Measurements from ENCODE around the gene PHF19. TPM values are rescaled to one million over a fixed set of nuclear protein-coding genes. Genes with fewer than 3 reads are reported as not detected.

The PHF19 gene
- polyA plus RNA-seq, 1 donor (not counting 4 experiments of a cell fraction or from before 2014, with no cell fraction given): 11.7 TPM

DNA sequence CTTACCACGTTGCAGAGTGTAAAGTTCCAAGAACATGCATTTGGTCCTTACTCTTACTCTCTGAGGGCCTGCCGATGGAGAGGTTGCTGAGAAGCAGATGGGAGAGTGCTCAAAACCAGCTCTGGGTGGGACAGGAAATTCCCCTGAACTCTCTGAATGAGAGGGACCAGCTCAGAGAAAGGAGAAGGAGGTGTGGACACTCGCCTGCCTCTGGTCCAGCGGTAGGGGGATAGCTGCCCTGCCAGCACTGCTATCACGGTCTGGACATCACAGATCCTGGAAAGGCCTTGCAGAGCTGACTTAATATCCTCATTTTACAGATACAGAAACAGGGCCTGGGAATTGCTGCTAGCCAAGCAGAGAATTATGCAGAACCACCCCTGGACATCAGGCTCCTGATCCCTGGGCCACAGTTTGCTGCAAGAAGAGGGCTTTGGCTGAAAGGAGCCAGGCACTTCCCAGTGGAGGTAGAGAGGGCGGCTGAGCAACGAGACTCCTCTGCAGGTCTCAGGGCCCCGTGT lies 44.7 kb upstream of the PHF19 start:
- H3K27me3 ChIP-seq (ENCODE audit: control insufficient read depth, extremely low read depth, insufficient read depth, low read length): no peaks in the 10 kb centered on the region
- no peaks in the 10 kb centered on the region for H4K20me1 ChIP-seq (ENCODE audit: control insufficient read depth, extremely low read depth, insufficient read depth, low read length)
- H2AFZ ChIP-seq (ENCODE audit: control insufficient read depth, low read length): no peak overlapping the region
- H3K27ac ChIP-seq (ENCODE audit: control insufficient read depth, insufficient read depth, low read length): no peak overlapping the region
- dilution Hi-C loops (cut with MboI; ENCODE audit: extremely low pct_ligation_motif_present, low sequenced_read_pairs): no loop called here
- H3K9me3 ChIP-seq (ENCODE audit: control insufficient read depth, low read depth, low read length): no peaks in the 10 kb centered on the region
- H3K4me2 ChIP-seq (ENCODE audit: control insufficient read depth, extremely low read depth, insufficient read depth, low read depth, low read length): no peak overlapping the region
- no peak overlapping the region for H3K4me3 ChIP-seq (ENCODE audit: control insufficient read depth in 2 of 3, extremely low read depth in 1 of 3, insufficient read depth in 2 of 3, low read depth in 1 of 3, low read length in 3 of 3)
- TF ChIP-seq, protein P1, sequence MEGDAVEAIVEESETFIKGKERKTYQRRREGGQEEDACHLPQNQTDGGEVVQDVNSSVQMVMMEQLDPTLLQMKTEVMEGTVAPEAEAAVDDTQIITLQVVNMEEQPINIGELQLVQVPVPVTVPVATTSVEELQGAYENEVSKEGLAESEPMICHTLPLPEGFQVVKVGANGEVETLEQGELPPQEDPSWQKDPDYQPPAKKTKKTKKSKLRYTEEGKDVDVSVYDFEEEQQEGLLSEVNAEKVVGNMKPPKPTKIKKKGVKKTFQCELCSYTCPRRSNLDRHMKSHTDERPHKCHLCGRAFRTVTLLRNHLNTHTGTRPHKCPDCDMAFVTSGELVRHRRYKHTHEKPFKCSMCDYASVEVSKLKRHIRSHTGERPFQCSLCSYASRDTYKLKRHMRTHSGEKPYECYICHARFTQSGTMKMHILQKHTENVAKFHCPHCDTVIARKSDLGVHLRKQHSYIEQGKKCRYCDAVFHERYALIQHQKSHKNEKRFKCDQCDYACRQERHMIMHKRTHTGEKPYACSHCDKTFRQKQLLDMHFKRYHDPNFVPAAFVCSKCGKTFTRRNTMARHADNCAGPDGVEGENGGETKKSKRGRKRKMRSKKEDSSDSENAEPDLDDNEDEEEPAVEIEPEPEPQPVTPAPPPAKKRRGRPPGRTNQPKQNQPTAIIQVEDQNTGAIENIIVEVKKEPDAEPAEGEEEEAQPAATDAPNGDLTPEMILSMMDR (optimal IDR thresholded peaks at IDR 0.05 in 1 of 3, IDR thresholded peaks at IDR 0.05 in 1 of 3, conservative IDR thresholded peaks at IDR 0.05 in 1 of 3; ENCODE audit: extremely low read depth in 1 of 3, insufficient read depth in 2 of 3, low read length in 3 of 3): no peak
- no peak for TF ChIP-seq EZH2 (IDR thresholded peaks at IDR 0.05; ENCODE audit: low read length)
- no peaks in the 10 kb centered on the region for H3K36me3 ChIP-seq (ENCODE audit: control insufficient read depth in 2 of 2, extremely low read depth in 1 of 2, insufficient read depth in 2 of 2, low read length in 2 of 2)
- no peaks in the 10 kb centered on the region for H3K79me2 ChIP-seq (ENCODE audit: control insufficient read depth, insufficient read depth, low read length)
- peaks cover 3% of the 10 kb centered on the region for H3K4me1 ChIP-seq (ENCODE audit: control insufficient read depth, extremely low read depth, insufficient read depth, low read length)
- no peaks in the 10 kb centered on the region for H3K9me1 ChIP-seq (ENCODE audit: control insufficient read depth, extremely low read depth, insufficient read depth, low read length)
- DNase-seq (ENCODE audit: low read depth, low spot score): no peak
- FAIRE-seq: no peak
- no peak overlapping the region for H3K9ac ChIP-seq (ENCODE audit: control insufficient read depth, extremely low read depth, insufficient read depth, low read length)

DNA sequence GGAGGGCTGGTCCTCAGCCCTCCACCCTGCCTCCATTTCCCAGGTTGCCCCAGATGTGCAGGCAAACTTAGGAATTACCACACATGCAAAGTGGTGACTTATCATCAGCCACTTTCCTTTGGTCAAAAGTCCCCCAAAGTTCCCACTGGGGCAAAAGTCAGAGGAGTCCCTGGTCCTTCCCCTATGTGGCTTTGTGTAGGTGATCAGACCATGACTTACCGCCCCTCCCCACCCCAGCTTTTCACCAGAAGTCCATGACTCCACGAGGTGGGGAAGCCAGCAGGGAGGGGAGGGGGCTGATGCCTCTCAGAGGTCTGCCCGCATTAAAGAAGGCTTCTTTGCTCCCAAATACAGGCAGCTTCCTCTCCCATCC lies 43.8 kb upstream of the PHF19 start:
- DNase-seq (ENCODE audit: low read depth, low spot score) (no peak), FAIRE-seq (no peak)
- TF ChIP-seq, protein P1 (optimal IDR thresholded peaks at IDR 0.05 in 1 of 3, IDR thresholded peaks at IDR 0.05 in 1 of 3, conservative IDR thresholded peaks at IDR 0.05 in 1 of 3; ENCODE audit: extremely low read depth in 1 of 3, insufficient read depth in 2 of 3, low read length in 3 of 3): no peak
- no peak for TF ChIP-seq EZH2 (IDR thresholded peaks at IDR 0.05; ENCODE audit: low read length)
- H3K9me1 ChIP-seq (ENCODE audit: control insufficient read depth, extremely low read depth, insufficient read depth, low read length): no peaks in the 10 kb centered on the region
- no peaks in the 10 kb centered on the region for H3K36me3 ChIP-seq (ENCODE audit: control insufficient read depth in 2 of 2, extremely low read depth in 1 of 2, insufficient read depth in 2 of 2, low read length in 2 of 2)
- H2AFZ ChIP-seq (ENCODE audit: control insufficient read depth, low read length): no peak overlapping the region
- H4K20me1 ChIP-seq (ENCODE audit: control insufficient read depth, extremely low read depth, insufficient read depth, low read length): no peaks in the 10 kb centered on the region
- H3K9me3 ChIP-seq (ENCODE audit: control insufficient read depth, low read depth, low read length): no peaks in the 10 kb centered on the region
- no peak overlapping the region for H3K4me3 ChIP-seq (ENCODE audit: control insufficient read depth in 2 of 3, extremely low read depth in 1 of 3, insufficient read depth in 2 of 3, low read depth in 1 of 3, low read length in 3 of 3)
- peaks cover under 1% of the 10 kb centered on the region for H3K4me1 ChIP-seq (ENCODE audit: control insufficient read depth, extremely low read depth, insufficient read depth, low read length)
- H3K27me3 ChIP-seq (ENCODE audit: control insufficient read depth, extremely low read depth, insufficient read depth, low read length): no peaks in the 10 kb centered on the region
- no peak overlapping the region for H3K4me2 ChIP-seq (ENCODE audit: control insufficient read depth, extremely low read depth, insufficient read depth, low read depth, low read length)
- dilution Hi-C loops (cut with MboI; ENCODE audit: extremely low pct_ligation_motif_present, low sequenced_read_pairs): no loop called here
- H3K9ac ChIP-seq (ENCODE audit: control insufficient read depth, extremely low read depth, insufficient read depth, low read length): no peak overlapping the region
- no peaks in the 10 kb centered on the region for H3K79me2 ChIP-seq (ENCODE audit: control insufficient read depth, insufficient read depth, low read length)
- no peak overlapping the region for H3K27ac ChIP-seq (ENCODE audit: control insufficient read depth, insufficient read depth, low read length)
